Caco-2 (cell line): ENCODE measurements around the gene GAK. TPM values are rescaled to one million over a fixed set of nuclear protein-coding genes. Genes with fewer than 3 reads are reported as not detected.
A peak's percentile ranks its signal among the peaks of the same experiment; 100 is the strongest.
"Not testable (repeated sequence)": the region's sequence is repeated elsewhere in the genome, so short reads cannot be mapped to it uniquely, and the experiment has no call there.

ENCODE experiments used
- Bru-seq: library from RNA; stranded (reverse); fragments of 400-500 nt; gene quantifications from one replicate; lab custom pipeline; 2021; lab: Mats Ljungman, UMichigan
- BruChase-seq, 2 experiments: library from RNA; stranded (reverse); fragments of 400-500 nt; gene quantifications; one replicate each; lab custom pipeline; 2021; lab: Mats Ljungman, UMichigan
- BruUV-seq: library from RNA; stranded (reverse); fragments of 400-500 nt; replicated peaks from 2 replicates; lab custom pipeline; 2021; lab: Mats Ljungman, UMichigan
- CTCF ChIA-PET: fragments of 300-600 bp; sonication (Branson Sonifier 250); formaldehyde crosslinking; loops from one replicate; lab custom pipeline; 2022; ENCODE audit warnings: antibody characterized with exemption; lab: Charles Lee
- POLR2A ChIA-PET: fragments of 300-600 bp; sonication (Branson Sonifier 250); formaldehyde crosslinking; loops from one replicate; lab custom pipeline; 2022; ENCODE audit warnings: antibody characterized with exemption; lab: Charles Lee
- DNase-seq, 2 experiments: peaks; one replicate each; pipeline versions ENCODE4 v3.0.0 to v3.0.0-alpha.2; 2020 to 2022
- H3K27me3 ChIP-seq: replicated peaks from 2 replicates; pipeline ENCODE4 v1.6.0; 2011; ENCODE audit warnings: low read length; ENCODE audit not compliant: control insufficient read depth, insufficient read depth
- H3K36me3 ChIP-seq: 2 replicates; pipeline ENCODE4 v1.5.1; 2011; ENCODE audit warnings: low read length; ENCODE audit not compliant: control insufficient read depth, insufficient read depth
- H3K4me1 ChIP-seq: fragments of 250-450 bp; sonication (Bioruptor Pico); 2 replicates; pipeline ENCODE4 v1.5.1; 2020; ENCODE audit warnings: mild to moderate bottlenecking
- H3K4me3 ChIP-seq: 2 replicates; pipeline ENCODE4 v1.5.1; 2011; ENCODE audit warnings: low read depth, mild to moderate bottlenecking, control low read depth, low read length
- H3K9me3 ChIP-seq: fragments of 250-450 bp; sonication (Bioruptor Pico); 2 replicates; pipeline ENCODE4 v1.5.1; 2020; ENCODE audit warnings: mild to moderate bottlenecking, moderate library complexity
- H3K27ac Mint-ChIP-seq: one replicate; pipeline ENCODE4 v1.8.0; 2022; ENCODE audit warnings: mixed read lengths; ENCODE audit not compliant: unreplicated experiment
- H3K27me3 Mint-ChIP-seq: one replicate; pipeline ENCODE4 v1.8.0; 2022; ENCODE audit warnings: mixed read lengths; ENCODE audit not compliant: insufficient read depth, unreplicated experiment
- H3K36me3 Mint-ChIP-seq: one replicate; pipeline ENCODE4 v1.8.0; 2022; ENCODE audit warnings: mild to moderate bottlenecking, mixed read lengths; ENCODE audit not compliant: insufficient read depth, unreplicated experiment
- H3K4me1 Mint-ChIP-seq: one replicate; pipeline ENCODE4 v1.8.0; 2022; ENCODE audit warnings: low read depth, mixed read lengths; ENCODE audit not compliant: unreplicated experiment
- H3K4me3 Mint-ChIP-seq: one replicate; pipeline ENCODE4 v1.8.0; 2022; ENCODE audit warnings: mild to moderate bottlenecking, moderate library complexity, mixed read lengths; ENCODE audit not compliant: unreplicated experiment
- H3K9me3 Mint-ChIP-seq: one replicate; pipeline ENCODE4 v1.8.0; 2022; ENCODE audit warnings: mixed read lengths; ENCODE audit not compliant: unreplicated experiment
- intact Hi-C: fragments of 100-400 bp; cut with micrococcal nuclease; formaldehyde crosslinking; loops from one replicate; pipeline ENCODE4 v1.10.0; 2022; ENCODE audit not compliant: unreplicated experiment
- long read RNA-seq: library from polyadenylated mRNA; stranded (forward); transcript quantifications from one replicate; pipeline ENCODE4 v2.0.0, GENCODE V29; 2022
- total RNA-seq: library from RNA; stranded (reverse); gene quantifications from 2 replicates; pipeline ENCODE4 v1.2.3, GENCODE V29; 2022
- TF ChIP-seq, protein P1 (sequence below), 2 experiments: fragments of 200-600 bp in 1 of 2; IDR thresholded peaks; 1 replicate in 1 of 2; 2 replicates in 1 of 2; pipeline versions ENCODE4 v1.5.1 to v1.8.0; 2011 to 2022; ENCODE audit warnings: antibody characterized with exemption in 1 of 2, control low read depth in 1 of 2, inconsistent platforms in 1 of 2, low read depth in 1 of 2, low read length in 1 of 2, mild to moderate bottlenecking in 1 of 2, moderate library complexity in 1 of 2; ENCODE audit not compliant: insufficient read depth in 1 of 2, severe bottlenecking in 1 of 2, unreplicated experiment in 1 of 2

The GAK gene
- 126 TPM in 2 replicates for total RNA-seq
- Bru-seq, nascent RNA = percentile 64 among the genes with signal in this experiment
- percentile 71 among the genes with signal in this experiment for BruChase-seq, experiment 1, labeled RNA remaining after a 2-hour chase
- percentile 82 among the genes with signal in this experiment for BruChase-seq, experiment 2, labeled RNA remaining after a 6-hour chase
- long read RNA-seq, full-length matches to known transcripts = 26 of 94 reads
- long read RNA-seq, partial matches to known transcripts = 27 of 94 reads
- long read RNA-seq, other reads (novel, unspliced or antisense) = 41 of 94 reads

- ChIA-PET POLR2A (interaction anchor here (0.6 to 1.4 kb wide), 6 partner anchors 16 to 936 kb away, joined by 3 to 10 read pairs (median 5); partner anchors contain the start of genes IDUA and SLC26A1), CTCF (interaction anchor here (0.5 to 1.2 kb wide), 6 partner anchors 55 to 761 kb away, joined by 3 to 11 read pairs (median 3); partner anchors contain the start of genes FGFRL1, IDUA and RNF212)
- Mint-ChIP-seq H3K4me3 (peak within 1 kb of the TSS; percentile 86), H3K27me3 (no peaks in the 10 kb centered on the region), H3K4me1 (peaks cover 10% of the 10 kb centered on the region), H3K27ac (peak within 1 kb of the TSS; percentile 92), H3K36me3 (peaks cover 21% of the 10 kb centered on the region), H3K9me3 (no peaks in the 10 kb centered on the region)
- peak; percentile 92 to 97 for DNase-seq
- Histone ChIP-seq H3K4me3 (peak within 1 kb of the TSS; percentile 82), H3K4me1 (peaks cover 11% of the 10 kb centered on the region), H3K9me3 (no peaks in the 10 kb centered on the region), H3K36me3 (no peaks in the 10 kb centered on the region), H3K27me3 (no peaks in the 10 kb centered on the region)
- intact Hi-C loops = loop anchor here (5.0 kb wide), 2 partner anchors 40 to 60 kb away; partner anchors contain the start of genes DGKQ and SLC26A1
- BruUV-seq = no TSS peak
- TF ChIP-seq, protein P1, sequence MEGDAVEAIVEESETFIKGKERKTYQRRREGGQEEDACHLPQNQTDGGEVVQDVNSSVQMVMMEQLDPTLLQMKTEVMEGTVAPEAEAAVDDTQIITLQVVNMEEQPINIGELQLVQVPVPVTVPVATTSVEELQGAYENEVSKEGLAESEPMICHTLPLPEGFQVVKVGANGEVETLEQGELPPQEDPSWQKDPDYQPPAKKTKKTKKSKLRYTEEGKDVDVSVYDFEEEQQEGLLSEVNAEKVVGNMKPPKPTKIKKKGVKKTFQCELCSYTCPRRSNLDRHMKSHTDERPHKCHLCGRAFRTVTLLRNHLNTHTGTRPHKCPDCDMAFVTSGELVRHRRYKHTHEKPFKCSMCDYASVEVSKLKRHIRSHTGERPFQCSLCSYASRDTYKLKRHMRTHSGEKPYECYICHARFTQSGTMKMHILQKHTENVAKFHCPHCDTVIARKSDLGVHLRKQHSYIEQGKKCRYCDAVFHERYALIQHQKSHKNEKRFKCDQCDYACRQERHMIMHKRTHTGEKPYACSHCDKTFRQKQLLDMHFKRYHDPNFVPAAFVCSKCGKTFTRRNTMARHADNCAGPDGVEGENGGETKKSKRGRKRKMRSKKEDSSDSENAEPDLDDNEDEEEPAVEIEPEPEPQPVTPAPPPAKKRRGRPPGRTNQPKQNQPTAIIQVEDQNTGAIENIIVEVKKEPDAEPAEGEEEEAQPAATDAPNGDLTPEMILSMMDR (IDR thresholded peaks at IDR 0.05; ENCODE audit: insufficient read depth in 1 of 2, low read depth in 1 of 2, low read length in 1 of 2, severe bottlenecking in 1 of 2, unreplicated experiment in 1 of 2) = no peak
These were observed at the start of gene GAK, which contains the start of gene TMEM175 for GRCh38 chr4:931960-932712. GAK (minus strand) TSS chr4:932316; CDS start chr4:932187, 129 bp downstream. TMEM175 (plus strand) TSS chr4:932460; CDS start chr4:947740, 15,280 bp downstream.

DNA sequence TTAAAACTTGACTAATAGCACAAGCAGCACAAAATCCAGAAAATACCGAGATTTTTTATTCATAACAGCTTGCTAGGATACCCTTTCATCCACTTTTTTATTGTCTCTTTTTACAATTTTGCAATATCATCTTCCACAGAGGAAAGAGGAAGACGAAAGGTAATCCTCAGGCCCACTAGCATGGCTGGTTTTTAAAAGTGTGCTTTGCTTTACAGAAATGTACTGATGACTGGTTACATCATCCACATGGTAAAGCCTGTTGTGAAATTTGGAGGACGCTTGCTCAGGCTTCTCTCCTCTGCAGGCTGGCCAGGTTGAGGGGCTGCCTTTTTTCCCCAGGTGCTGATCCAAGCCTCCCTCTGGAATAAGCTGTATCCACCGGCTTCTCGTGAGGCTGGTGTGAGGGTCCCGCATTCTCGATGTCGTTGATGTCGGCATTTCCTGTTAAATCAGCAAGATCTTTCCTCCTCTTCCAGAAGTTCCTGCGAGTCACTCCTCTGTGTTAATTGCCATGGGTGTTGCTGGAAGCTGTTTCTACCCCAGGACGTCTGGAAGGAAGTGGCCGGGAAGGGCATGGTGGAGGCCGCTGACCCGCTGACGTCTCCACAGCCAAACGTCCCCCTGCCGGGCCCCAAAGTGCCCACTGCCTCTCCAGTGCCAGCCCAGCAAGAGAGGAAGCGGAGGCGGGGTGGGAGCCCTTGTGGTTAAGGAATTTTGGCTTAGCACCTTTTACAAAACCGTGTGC is 47.0 kb upstream of the GAK start:
- POLR2A ChIA-PET = interaction anchor here (0.6 kb wide), 1 partner anchor 281 kb away, joined by 3 read pairs; no protein-coding TSS in a partner anchor
- DNase-seq = peak in 1 of 2 experiments; percentile 40
- Histone ChIP-seq H3K9me3 (no peaks in the 10 kb centered on the region; the same call in 1 of the 2 replicates), H3K4me3 (no peak overlapping the region), H3K36me3 (no peaks in the 10 kb centered on the region), H3K4me1 (no peaks in the 10 kb centered on the region), H3K27me3 (no peaks in the 10 kb centered on the region)
- Mint-ChIP-seq H3K9me3 (no peaks in the 10 kb centered on the region), H3K4me1 (no peaks in the 10 kb centered on the region), H3K27ac (peak overlapping the region; percentile 42), H3K4me3 (no peak overlapping the region), H3K27me3 (no peaks in the 10 kb centered on the region), H3K36me3 (peaks cover 10% of the 10 kb centered on the region)
- BruUV-seq = no TSS peak
- CTCF ChIA-PET = no interaction called here
- intact Hi-C loops = no loop called here
- TF ChIP-seq, protein P1 (IDR thresholded peaks at IDR 0.05; ENCODE audit: insufficient read depth in 1 of 2, low read depth in 1 of 2, low read length in 1 of 2, severe bottlenecking in 1 of 2, unreplicated experiment in 1 of 2) = no peak

DNA sequence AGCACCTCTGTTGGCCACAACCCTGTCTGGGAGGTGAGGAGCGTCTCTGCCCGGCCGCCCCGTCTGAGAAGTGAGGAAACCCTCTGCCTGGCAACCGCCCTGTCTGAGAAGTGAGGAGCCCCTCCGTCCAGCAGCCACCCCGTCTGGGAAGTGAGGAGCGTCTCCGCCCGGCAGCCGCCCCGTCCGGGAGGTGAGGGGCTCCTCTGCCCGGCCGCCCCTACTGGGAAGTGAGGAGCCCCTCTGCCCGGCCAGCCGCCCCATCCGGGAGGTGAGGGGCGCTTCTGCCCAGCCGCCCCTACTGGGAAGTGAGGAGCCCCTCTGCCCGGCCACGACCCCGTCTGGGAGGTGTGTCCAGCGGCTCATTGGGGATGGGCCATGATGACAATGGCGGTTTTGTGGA is 43.9 kb upstream of the GAK start:
- CTCF ChIA-PET, H3K27ac Mint-ChIP-seq: not testable (repeated sequence)

More for the DNA sequence above, 43.9 kb upstream of the GAK start:
- H3K36me3 ChIP-seq, DNase-seq, H3K4me1 Mint-ChIP-seq, H3K9me3 ChIP-seq, H3K4me1 ChIP-seq, H3K4me3 ChIP-seq, H3K9me3 Mint-ChIP-seq, H3K27me3 Mint-ChIP-seq, BruUV-seq, H3K36me3 Mint-ChIP-seq, H3K4me3 Mint-ChIP-seq, POLR2A ChIA-PET, H3K27me3 ChIP-seq, intact Hi-C loops: not testable (repeated sequence)
